Astrocyte of the spinal cord (primary cell): ENCODE measurements around the gene KCNQ1.

Source experiments
- DNase-seq: peaks from one replicate; pipeline ENCODE4 v3.0.0; 2011; ENCODE audit warnings: low read depth, low spot score
- H3K4me3 ChIP-seq: 2 replicates; pipeline ENCODE4 v1.5.1; 2011; ENCODE audit warnings: low read depth, mild to moderate bottlenecking, low read length, moderate library complexity
- CTCF ChIP-seq: IDR thresholded peaks from 2 replicates; pipeline ENCODE4 v1.5.1; 2012; ENCODE audit warnings: low read depth, mild to moderate bottlenecking, low read length, inconsistent platforms
- in situ Hi-C: cut with HindIII; loops from 2 replicates; pipeline ENCODE4 v1.10.0; 2017; ENCODE audit warnings: low sequenced_read_pairs

Gene KCNQ1

DNA sequence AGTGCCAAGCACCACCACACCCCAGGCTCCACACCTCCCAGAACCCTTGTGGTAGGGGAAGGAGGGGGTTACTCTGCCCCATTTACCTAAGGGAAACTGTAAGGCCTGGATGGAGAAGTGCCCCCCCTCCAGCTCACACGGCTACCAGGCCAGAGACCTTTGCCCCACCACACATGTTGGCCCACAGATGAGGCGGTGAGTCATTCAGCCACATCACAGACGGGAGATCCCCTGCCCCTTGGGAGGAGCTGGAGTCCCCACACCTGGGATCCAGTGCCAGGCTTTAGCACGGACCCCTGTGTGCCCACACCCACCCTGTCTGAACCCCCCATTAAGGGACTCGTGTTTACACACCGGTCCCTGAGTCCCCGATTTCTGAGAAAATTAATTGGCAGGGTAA, 415.8 kb downstream of the KCNQ1 start:
- no peak for TF ChIP-seq CTCF
- peak; percentile 17 for DNase-seq
- no peak overlapping the region for H3K4me3 ChIP-seq
- in situ Hi-C loops = no loop called here

GRCh38 chr11:2862395-2863275, 417.8 kb downstream of the KCNQ1 start:
- in situ Hi-C loops = no loop called here
- no peak for TF ChIP-seq CTCF
- no peak for DNase-seq
- no peak overlapping the region for H3K4me3 ChIP-seq

GRCh38 chr11:2863276-2863618, 418.4 kb downstream of the KCNQ1 start:
- no peak for TF ChIP-seq CTCF
- in situ Hi-C loops = no loop called here
- peak; percentile 13 for DNase-seq

DNA sequence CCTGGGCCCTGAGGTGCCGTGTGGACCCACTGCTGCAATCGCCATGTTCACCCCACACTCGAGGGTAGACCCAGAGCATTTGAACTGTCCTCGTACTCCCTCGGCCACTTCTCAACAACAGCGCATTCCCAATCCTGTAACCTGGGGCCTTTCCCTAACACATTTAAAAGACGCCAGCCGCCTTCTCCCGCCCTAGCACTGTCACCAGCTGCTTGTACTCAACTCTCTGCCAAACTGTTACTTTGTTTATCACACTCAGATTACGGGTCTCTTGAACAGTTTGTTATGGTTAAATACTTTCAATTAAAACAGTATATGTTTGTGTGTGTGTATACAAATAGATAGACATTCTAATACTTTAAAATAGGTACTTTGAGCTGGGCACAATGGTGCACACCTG, 420.1 kb downstream of the KCNQ1 start:
- no peak for TF ChIP-seq CTCF
- no peak overlapping the region for H3K4me3 ChIP-seq
- in situ Hi-C loops = no loop called here
- DNase-seq = no peak

More at GRCh38 chr11:2863276-2863618, 418.4 kb downstream of the KCNQ1 start:
- no peak overlapping the region for H3K4me3 ChIP-seq

GRCh38 chr11:2865922-2866577, 421.2 kb downstream of the KCNQ1 start:
- in situ Hi-C loops = no loop called here
- no peak for TF ChIP-seq CTCF
- no peak for DNase-seq
- no peak overlapping the region for H3K4me3 ChIP-seq

GRCh38 chr11:2867142-2867541, 422.3 kb downstream of the KCNQ1 start:
- in situ Hi-C loops = no loop called here
- TF ChIP-seq CTCF = no peak
- H3K4me3 ChIP-seq = no peak overlapping the region
- DNase-seq = no peak
